HL-60/S4 treated with phorbol 12-myristate 13-acetate at 8.2 ng/mL for 4 days and 3 days (cell line): ENCODE measurements around the gene C1QTNF3.
"Not testable (repeated sequence)": the region's sequence is repeated elsewhere in the genome, so short reads cannot be mapped to it uniquely, and the experiment has no call there.

Experiments used
- in situ Hi-C: fragments of 300-500 bp; cut with MboI; formaldehyde crosslinking; loops from 2 replicates; pipeline ENCODE4 v1.15.0; 2022; ENCODE audit warnings: low sequenced_read_pairs

The C1QTNF3 gene

DNA sequence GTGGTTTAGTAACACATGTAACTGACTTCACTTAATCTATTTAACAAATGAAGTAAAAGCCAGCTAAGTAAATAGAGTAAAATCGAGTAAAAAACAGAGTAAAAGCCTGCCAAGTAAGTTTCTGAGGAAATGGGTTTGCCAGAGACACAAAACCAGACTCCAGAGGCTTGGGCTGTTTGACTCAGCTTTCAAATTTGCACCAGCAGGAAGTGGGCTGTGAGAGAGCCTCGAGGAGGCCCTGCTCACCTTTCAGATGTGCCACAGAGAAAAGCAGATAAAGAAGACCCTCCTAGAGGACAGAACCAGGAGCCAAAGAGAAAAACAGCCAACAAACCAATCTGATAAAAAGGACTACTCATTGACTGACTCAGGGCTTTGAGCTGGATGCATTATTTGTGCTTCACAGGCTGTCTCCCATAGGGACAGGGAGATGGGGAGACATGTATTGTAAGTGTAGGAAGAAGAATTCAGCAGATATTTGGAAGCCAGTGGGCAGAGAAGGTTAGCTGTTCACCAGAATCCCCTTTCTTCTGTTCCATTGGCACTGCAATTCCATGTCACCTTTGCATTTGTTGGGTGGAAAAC, 20.8 kb downstream of the C1QTNF3 start:
- in situ Hi-C loops, result no loop called here

DNA sequence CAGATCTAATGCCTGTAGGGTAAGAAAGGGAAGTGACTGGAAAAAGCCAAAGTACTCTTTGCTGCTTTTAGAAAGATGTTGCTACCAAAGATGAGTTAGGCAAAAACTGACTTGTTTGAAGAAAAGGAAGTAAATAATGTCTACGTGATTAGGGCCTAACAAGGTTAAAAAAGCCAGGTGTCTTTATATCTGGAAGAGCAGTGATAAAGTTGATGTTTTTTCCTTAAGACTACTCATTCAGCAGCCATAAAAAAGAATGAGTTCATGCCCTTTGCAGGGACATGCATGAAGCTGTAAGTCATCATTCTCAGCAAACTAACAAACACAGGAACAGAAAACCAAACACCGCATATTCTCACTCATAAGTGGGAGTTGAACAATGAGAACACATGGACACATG, 21.7 kb downstream of the C1QTNF3 start:
- in situ Hi-C loops, result no loop called here

DNA sequence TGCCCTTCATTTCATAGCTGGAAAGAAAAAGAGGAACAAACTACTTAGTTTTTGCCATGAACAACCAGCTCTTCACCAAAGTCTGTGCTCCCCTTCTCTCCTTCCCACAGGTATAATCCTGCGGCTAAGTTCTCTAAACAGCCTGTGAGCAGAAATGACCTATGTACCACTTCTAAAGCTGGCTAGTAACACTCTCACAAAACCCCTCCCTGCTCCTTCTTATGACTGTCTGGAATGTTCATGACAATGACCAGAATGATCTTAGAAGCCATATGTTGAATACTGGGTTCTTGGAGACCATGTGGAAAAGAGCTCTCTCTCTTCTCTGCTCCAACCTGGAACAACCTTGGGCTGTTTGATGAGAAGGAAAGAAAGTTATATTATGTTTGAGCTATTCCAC, 22.3 kb downstream of the C1QTNF3 start:
- in situ Hi-C loops, result no loop called here

GRCh38 chr5:34017254-34017653, 25.8 kb downstream of the C1QTNF3 start:
- in situ Hi-C loops, result no loop called here

GRCh38 chr5:34016750-34017149, 26.3 kb downstream of the C1QTNF3 start:
- in situ Hi-C loops, result no loop called here

GRCh38 chr5:34016222-34016621, 26.8 kb downstream of the C1QTNF3 start:
- in situ Hi-C loops, result no loop called here

GRCh38 chr5:34015120-34015822, 27.7 kb downstream of the C1QTNF3 start:
- in situ Hi-C loops, result no loop called here

DNA sequence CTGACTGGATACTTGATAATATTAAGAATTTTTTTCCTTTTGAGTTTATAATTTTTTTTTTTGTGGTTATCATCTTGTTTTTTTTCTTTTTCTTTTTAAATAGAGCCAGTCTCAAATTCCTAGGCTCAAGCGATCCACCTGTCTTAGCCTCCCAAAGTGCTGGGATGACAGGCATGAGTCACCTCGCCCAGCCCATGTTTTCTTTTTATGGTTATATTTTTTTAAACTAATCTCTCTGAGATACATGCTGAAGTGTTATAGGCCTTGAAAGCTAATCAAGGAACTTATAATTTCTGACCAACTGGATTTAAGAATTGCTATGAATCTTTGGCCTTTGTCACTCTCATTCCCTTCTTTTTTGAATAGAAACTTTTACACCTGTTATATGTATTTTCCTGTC, 28.4 kb downstream of the C1QTNF3 start:
- in situ Hi-C loops, result no loop called here

- in situ Hi-C loops, result no loop called here
Measured at GRCh38 chr5:34013547-34013946, 29.5 kb downstream of the C1QTNF3 start.

DNA sequence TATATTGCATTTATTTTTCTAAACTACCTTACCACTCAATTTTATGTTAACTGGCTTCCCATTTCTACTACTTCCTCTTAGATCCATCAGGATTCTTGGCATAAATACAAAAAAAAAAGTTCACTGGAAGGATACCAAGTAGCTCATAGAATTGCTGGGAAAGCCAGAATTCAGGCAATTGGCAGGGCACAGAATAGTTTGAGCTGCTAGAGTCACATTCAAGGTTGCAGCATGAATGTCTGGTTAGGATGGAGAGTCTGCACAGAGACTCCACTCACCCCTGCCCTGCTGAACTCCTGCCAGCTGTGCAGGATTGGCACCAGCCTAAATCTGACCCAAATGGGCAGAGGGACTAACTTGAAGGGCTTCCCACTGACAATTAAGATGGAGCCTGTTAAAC, 30.2 kb downstream of the C1QTNF3 start:
- in situ Hi-C loops, result no loop called here

- in situ Hi-C loops, result no loop called here
Measured at GRCh38 chr5:34011536-34011935, 31.5 kb downstream of the C1QTNF3 start.

- in situ Hi-C loops, result not testable (repeated sequence)
Measured at GRCh38 chr5:34010146-34010545, 32.9 kb downstream of the C1QTNF3 start.

GRCh38 chr5:34009610-34010009, 33.4 kb downstream of the C1QTNF3 start:
- in situ Hi-C loops, result no loop called here

DNA sequence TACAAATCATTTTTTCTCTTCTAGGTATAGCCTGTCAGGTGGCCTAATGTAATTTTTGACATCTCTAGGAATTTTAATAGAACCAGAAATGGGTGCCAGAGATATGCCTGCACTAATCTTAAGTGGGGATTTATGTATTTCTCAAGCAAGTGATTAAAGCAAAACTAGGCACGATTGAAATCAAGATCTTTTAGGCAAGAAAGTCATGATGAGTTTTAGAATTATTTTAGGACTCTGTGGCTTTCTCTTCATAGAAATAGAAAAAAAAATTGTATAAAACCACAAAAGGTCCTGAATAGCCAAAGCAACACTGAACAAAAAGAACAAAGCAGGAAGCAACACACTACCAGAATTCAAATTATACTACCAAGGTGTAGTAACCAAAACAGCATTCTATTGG, 34.2 kb downstream of the C1QTNF3 start:
- in situ Hi-C loops, result no loop called here

DNA sequence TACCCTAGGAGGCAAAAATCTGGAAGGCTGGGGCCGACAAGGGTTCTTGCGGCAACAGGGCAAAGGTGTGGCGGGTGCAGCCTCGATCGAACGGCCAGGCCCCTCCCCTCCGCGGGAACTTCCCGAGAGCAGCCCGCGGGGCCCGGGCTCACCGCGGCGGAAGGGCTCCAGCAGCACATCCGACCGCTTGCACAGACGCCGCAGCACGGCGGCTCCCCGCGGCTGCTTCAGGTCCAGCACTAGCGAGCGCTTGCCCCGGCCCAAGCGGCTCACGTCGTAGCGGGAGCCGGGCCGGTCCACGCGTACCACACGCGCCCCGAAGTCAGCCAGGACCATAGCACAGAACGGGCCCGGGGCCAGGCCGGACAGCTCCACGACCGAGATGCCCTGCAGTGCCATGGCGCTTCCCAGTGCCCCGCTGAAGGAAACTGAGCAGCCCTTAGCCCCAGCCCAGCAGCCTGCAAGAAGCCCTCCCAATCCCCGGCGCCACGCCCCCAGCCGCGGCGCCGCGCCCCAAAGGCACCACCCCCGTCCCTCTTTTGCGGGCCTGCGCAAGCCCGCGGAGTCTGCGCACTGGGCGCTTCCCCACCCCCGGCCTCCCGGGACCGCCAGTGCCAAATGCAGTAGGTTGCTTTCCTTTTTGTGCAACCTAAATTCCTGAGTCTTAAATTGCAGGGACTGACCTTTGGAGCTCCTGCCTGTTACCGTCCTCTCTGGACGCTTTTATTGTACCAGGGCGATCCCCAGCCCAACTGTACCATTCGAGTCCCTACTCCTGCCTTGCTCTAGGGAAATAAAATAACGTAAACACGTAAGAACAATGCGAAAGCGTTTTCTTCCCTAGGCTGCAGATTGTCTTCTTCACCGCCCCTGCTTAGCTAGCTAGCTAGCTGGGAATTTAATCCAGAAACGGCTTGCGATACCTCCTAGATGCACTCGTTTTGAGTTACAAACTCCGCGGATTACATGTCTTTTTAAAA, 35.1 kb downstream of the C1QTNF3 start, which contains the start of gene AMACR:
TSS of gene AMACR (minus strand) at position 430 of the 980 bp plus-strand sequence. CDS start at position 399, 31 bp downstream.
- in situ Hi-C loops, result no loop called here

GRCh38 chr5:34007201-34007620, 35.8 kb downstream of the C1QTNF3 start:
- in situ Hi-C loops, result no loop called here

DNA sequence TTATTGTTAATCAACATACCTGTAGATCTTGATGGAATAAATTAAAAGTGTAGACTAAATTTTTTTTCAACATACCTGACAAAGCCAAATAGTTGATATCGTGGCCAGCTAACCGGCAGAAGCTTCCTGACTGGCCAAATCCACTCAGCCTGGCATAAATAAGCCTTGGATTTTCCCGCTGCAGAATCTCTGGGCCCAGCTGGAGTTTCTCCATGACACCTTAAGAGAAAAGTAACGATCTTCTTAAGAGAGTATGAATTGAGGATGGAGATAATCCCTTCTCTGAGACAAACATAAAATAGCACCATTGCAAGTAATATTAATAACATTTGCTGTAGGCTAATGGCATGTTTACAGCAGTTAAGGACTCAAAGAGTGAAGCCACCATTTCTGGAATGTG, 37.3 kb downstream of the C1QTNF3 start:
- in situ Hi-C loops, result no loop called here

DNA sequence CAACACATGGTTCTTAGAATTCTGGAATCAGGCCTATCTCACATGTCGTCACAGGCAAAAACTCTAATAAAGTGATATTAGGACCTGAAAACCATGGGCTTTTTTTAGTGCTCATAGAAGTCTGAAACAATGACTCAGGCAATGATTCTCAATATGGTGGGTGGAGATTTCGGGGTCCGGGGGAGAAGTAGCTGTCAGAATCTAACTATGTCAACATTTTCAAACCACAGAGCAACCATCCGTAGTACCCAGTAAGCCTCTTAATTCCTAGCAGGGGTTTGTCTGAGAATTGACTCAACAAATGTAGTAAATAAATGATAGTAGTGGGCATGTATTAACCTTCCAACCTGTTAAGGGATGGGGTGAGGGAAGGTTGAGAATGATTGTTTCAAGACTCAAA, 37.8 kb downstream of the C1QTNF3 start:
- in situ Hi-C loops, result no loop called here

GRCh38 chr5:34003941-34004340, 39.1 kb downstream of the C1QTNF3 start:
- in situ Hi-C loops, result no loop called here

DNA sequence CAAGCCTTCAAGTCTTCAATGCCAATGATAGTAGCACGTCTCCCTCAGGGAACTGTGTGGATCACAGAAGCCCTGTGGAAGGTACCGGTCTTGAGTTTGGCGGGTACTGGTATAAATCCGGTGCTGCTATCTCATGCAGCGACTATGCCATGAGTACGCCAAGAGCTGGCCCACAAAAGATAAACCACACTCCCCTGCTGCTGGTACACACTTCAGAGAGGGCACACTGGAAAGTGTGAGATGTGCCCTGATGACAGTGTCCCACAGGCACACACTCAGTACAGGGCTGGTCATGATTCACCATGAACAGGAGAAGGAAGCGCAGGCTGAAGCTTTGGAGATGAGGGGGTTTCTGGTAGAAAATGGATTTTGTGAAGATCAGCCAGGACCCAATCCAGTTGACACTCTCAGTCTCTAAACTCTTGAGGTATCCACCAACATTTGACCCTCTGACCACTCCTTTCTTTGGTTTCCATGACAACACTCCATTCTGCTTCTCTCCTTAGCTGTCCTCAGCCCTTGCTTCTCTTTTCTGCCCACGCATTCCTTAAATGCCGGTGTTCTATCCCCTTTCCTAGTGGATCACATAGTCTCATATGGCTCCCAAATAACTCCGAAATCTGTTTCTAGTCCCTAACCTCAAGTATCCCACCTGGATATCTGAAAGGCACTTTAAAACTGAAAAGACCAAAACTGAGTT, 40.2 kb downstream of the C1QTNF3 start:
- in situ Hi-C loops, result no loop called here
